NCI-H1930 (cell line): ENCODE measurements around the gene PAPPA2.
A peak's percentile ranks its signal among the peaks of the same experiment; 100 is the strongest.

Source experiments
- DNase-seq, 2 experiments: peaks; one replicate each; lab custom pipeline; 2025; lab: John Stamatoyannopoulos, UW

PAPPA2 gene

DNA sequence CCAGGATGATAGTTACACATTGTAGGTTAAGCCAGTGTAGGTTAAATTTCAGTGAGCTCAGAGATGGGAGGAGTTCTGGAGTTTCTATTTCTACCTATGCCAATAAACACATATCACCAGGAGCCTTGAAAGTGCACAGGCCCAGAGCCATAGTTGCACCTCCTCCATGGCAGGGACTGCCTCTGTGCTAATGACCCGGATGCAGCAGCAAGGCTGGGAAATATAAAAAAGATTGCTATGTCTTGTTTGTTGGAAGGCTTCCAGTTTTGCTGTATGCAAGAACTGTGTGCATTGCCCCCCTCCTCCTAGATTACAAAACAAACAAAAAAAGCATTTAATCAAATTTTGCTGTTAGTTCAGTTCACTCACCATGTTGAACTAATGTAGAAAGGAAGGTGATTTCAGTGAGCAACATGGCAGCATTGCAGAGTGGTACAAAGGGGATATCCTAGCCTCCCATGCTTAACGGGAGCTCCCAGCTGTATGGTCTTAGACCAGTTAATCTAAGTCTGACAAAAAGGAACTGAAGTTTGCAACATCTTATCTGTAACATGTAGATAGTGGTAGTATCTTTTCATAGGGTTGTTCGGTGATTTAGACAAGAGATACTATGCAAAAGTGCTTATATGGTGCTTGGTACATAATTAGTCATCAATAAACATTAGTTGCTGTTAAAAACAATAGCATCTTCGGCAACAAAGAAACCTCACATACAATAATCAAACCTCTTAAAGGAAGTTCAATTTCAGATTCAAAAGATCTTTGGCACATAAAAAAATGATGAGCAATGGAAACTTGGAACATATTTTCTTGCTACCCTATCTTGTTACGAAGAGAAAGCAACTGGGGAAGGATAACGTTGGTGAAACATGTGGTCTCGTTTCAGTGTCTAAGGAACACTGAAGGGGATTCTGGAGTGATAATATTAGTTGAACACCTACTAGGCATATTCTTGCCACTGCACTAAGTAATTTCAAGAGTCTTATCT is 392.1 kb downstream of the PAPPA2 start:
- no peak for DNase-seq

GRCh38 chr1:176857632-176858031 is 394.7 kb downstream of the PAPPA2 start:
- no peak for DNase-seq

DNA sequence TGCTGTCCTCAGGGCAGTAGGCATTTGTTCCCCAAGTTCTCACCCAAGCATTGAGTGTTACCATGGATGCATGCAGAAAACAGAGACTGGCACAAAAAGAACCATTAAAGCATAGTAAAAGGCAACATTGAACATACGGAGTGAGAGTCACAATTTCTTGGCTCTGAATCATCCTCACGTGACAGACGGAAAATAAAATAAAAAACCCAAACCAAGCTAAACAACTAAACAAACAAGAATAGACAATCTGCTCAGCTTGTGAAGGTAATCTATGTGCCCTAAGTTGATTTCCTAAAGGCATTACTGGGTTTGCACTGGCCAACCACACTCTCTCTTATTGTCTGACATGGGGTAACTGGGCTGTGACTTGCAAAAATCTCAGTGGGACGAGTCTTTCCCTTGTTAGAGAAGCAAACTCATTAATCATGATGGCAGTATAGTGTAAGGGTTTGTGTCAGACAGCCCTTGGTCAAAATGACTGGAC is 395.5 kb downstream of the PAPPA2 start:
- no peak for DNase-seq

- DNase-seq = no peak
Observed at GRCh38 chr1:176863613-176864012, 400.6 kb downstream of the PAPPA2 start.

DNA sequence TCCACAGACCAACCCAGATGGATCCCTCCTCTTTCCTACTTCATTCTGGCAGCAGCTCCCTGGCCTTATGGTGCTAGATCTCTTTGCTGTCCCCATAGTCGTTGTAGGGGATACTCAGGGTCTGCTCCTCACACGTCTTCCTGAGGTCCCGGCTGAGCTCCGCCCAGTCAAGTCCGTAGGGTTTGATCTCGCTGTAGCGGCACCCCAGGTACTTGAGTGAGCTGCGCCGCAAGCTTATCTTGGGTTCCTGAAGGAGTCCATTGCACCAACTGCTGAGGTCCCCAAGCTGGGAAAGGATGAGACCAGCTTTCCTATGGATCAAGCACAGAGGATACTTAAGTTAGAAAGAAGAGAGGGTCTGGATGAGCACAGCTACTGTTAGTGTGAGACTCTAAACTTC is 401.2 kb downstream of the PAPPA2 start:
- no peak for DNase-seq

- no peak for DNase-seq
Observed at GRCh38 chr1:176866011-176866714, 403.2 kb downstream of the PAPPA2 start.

GRCh38 chr1:176869577-176869976 is 406.6 kb downstream of the PAPPA2 start:
- no peak for DNase-seq

GRCh38 chr1:176876966-176877515 is 414.1 kb downstream of the PAPPA2 start:
- no peak for DNase-seq

GRCh38 chr1:176877557-176877956 is 414.6 kb downstream of the PAPPA2 start:
- DNase-seq = no peak

DNA sequence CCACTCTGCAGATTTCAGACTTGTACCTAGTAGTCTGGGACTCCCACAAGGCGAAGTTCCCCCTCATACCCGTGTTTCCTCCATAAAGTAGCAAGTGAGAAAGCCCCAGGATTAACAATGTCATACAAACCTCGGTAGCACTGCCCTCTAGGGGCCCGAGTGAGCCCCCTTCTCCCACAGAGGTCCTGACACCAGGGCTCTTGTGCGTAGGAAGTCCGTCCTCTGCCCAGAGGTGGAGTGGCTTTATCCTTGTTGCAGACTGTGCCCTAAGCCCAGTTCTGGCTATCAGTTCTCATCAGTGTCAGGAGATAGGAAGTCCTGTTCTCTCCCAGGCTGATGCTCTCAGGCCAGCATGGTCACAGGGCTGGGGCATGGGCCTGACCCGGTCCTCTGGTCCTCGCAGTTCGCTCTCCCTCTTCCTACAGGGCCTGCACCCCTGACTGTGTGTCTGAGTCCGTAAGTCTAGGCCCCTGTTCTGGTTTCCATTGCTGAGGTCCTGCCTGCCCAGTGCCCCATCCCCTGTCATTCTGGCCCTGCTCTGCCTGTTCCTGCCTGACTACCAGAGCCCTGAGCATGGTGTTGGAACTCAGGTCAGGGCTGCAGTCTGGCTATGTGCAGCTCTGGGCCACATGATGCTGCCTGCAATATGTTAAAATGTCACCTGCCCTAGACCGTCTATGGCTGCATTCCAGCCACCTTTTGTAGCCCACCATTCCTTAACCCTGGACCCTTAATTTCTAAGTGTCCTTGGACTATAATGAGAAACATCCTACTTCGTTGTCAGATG is 416.0 kb downstream of the PAPPA2 start:
- DNase-seq = no peak

- no peak for DNase-seq
Observed at GRCh38 chr1:176879784-176880620, 417.0 kb downstream of the PAPPA2 start.

DNA sequence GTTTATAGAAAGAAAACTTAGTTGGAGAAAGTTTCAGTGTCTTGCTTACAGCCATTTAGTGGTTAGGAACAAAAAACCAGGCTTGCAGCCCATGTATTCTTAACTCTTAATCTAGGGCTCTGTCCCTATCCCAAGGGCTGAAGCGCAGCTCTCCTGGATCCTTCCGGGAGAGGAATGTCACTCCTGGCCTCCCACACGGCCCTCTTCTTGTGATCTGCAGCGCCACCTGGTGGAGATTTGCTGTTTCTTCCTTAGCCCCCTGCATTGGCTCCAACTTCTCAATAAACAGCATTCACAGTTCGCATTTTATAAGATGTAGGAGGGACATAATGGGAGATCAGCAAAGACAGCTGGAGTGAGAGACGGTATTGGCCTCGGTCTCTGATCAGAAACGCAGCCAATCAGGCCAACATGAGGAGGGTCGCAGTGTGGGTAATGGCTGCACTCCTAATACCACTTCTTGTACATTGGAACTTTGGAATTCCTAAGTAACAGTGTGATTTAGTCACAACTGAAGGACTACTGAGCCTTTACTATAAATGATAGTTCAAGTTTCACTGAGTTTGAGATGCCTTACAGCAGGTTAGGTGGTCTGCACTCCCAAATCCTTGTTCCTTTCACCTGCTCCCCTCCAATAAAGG is 418.1 kb downstream of the PAPPA2 start:
- peak; percentile 27 to 61 for DNase-seq

- no peak for DNase-seq
Observed at GRCh38 chr1:176884286-176884685, 421.3 kb downstream of the PAPPA2 start.

DNA sequence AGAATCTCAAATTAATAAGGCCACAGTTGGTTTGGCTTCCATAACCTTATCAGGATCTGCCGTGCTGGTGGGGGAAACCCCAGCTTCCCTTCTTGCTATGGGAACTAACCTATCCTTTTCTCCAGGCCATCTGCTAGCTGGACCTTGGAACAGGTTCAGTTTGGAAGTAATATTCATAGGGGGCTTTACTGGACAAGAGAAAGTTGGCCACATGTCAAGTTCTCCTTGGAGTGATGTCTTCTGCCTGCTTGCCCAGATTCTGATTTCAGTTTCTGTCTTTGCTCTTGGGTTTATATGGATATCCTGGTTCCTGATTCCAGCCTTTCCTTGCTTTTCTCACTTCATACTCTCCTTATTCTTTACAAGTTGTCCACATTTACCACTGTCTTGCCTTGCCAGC is 421.9 kb downstream of the PAPPA2 start:
- DNase-seq = no peak

- no peak for DNase-seq
Observed at GRCh38 chr1:176885341-176885740, 422.4 kb downstream of the PAPPA2 start.

GRCh38 chr1:176885751-176886150 is 422.8 kb downstream of the PAPPA2 start:
- no peak for DNase-seq

DNA sequence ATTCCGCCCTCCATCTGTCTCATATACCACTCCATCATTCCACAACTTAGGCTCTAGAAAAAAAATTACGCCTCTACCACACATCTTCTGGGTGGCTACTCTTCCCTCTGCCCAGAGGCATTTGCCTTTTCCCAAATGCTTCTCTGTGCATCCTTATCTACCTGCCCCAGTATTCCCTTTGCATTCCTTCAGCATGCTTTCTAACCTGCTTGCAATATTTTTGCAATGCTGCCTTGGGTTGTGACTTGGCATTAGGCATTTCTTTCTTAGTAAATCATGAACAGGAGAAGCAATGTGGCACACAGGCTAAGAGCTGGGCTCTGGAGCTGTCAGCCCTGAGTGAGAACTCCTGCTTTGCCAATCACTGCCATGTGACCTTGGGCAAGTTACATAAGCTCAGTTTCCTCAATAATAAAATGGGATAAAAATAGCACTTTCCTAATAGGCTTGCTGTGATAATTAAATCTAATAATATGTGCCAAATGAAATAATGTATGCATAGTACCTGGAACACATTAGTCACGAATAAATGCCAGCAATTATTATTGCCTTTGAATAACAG is 425.6 kb downstream of the PAPPA2 start:
- no peak for DNase-seq

GRCh38 chr1:176893625-176894352 is 430.8 kb downstream of the PAPPA2 start:
- no peak for DNase-seq

- DNase-seq = no peak
Observed at GRCh38 chr1:176894450-176894849, 431.5 kb downstream of the PAPPA2 start.
